Osteoblast (primary cell): ENCODE results near the gene TMEM178B. TPM values are rescaled to one million over a fixed set of nuclear protein-coding genes. Genes with fewer than 3 reads are reported as not detected.

Experiments used
- DNase-seq: peaks from one replicate; pipeline ENCODE4 v3.0.0; 2011; ENCODE audit warnings: low spot score, mixed read lengths; ENCODE audit not compliant: insufficient read length; ENCODE audit errors: missing footprints
- H2AFZ ChIP-seq: 2 replicates; pipeline ENCODE4 v1.6.0; 2011; ENCODE audit warnings: mild to moderate bottlenecking, low read length
- H3K27ac ChIP-seq: 2 replicates; pipeline ENCODE4 v1.5.1; 2011; ENCODE audit warnings: mild to moderate bottlenecking, low read depth, low read length, moderate library complexity
- H3K27me3 ChIP-seq: 2 replicates; pipeline ENCODE4 v1.6.0; 2012; ENCODE audit warnings: mild to moderate bottlenecking, control low read depth, inconsistent platforms, low read length, moderate library complexity; ENCODE audit not compliant: insufficient read depth
- H3K36me3 ChIP-seq: 2 replicates; pipeline ENCODE4 v1.5.1; 2011; ENCODE audit warnings: mild to moderate bottlenecking, low read length, control low read depth, moderate library complexity; ENCODE audit not compliant: insufficient read depth
- H3K4me1 ChIP-seq: 2 replicates; pipeline ENCODE4 v1.5.1; 2011; ENCODE audit warnings: mild to moderate bottlenecking, low read length, control low read depth, moderate library complexity; ENCODE audit not compliant: insufficient read depth
- H3K4me2 ChIP-seq: 2 replicates; pipeline ENCODE4 v1.6.0; 2011; ENCODE audit warnings: mild to moderate bottlenecking, low read length; ENCODE audit not compliant: insufficient read depth
- H3K4me3 ChIP-seq: fragments of 200-600 bp; sonication (generic); 3 replicates; pipeline ENCODE4 v1.5.1; 2012; ENCODE audit warnings: mild to moderate bottlenecking, low read length, inconsistent platforms; ENCODE audit not compliant: insufficient read depth
- H3K79me2 ChIP-seq: 2 replicates; pipeline ENCODE4 v1.6.0; 2012; ENCODE audit warnings: mild to moderate bottlenecking, low read length, control low read depth, inconsistent platforms; ENCODE audit not compliant: insufficient read depth
- H3K9me3 ChIP-seq: 2 replicates; pipeline ENCODE4 v1.5.1; 2011; ENCODE audit warnings: low read depth, low read length, control low read depth
- H4K20me1 ChIP-seq: 2 replicates; pipeline ENCODE4 v1.6.0; 2012; ENCODE audit warnings: mild to moderate bottlenecking, low read length, control low read depth; ENCODE audit not compliant: insufficient read depth
- CTCF ChIP-seq: IDR thresholded peaks from 2 replicates; pipeline ENCODE4 v1.5.1; 2011; ENCODE audit warnings: mild to moderate bottlenecking, low read depth, low read length, moderate library complexity; ENCODE audit errors: extremely low read depth
- total RNA-seq: library from RNA; depleted of rRNA; stranded (reverse); fragments of >200 nt; gene quantifications from 2 replicates; pipeline ENCODE4 v1.2.3, GENCODE V29; 2012

Gene TMEM178B
- total RNA-seq, 1 donor: 1.1 TPM

- Histone ChIP-seq H3K4me1 (no peaks in the 10 kb centered on the region), H3K9me3 (no peaks in the 10 kb centered on the region), H2AFZ (no peak overlapping the region), H3K79me2 (no peaks in the 10 kb centered on the region), H4K20me1 (no peaks in the 10 kb centered on the region), H3K4me2 (no peak overlapping the region), H3K4me3 (no peak overlapping the region), H3K27me3 (no peaks in the 10 kb centered on the region), H3K36me3 (no peaks in the 10 kb centered on the region), H3K27ac (no peak overlapping the region)
- TF ChIP-seq CTCF: no peak
- no peak for DNase-seq
Observed at GRCh38 chr7:141452911-141453310, 379.0 kb downstream of the TMEM178B start.

GRCh38 chr7:141454338-141454737 lies 380.5 kb downstream of the TMEM178B start:
- Histone ChIP-seq H3K27ac (no peak overlapping the region), H2AFZ (no peak overlapping the region), H4K20me1 (no peaks in the 10 kb centered on the region), H3K27me3 (no peaks in the 10 kb centered on the region), H3K4me1 (no peaks in the 10 kb centered on the region), H3K36me3 (no peaks in the 10 kb centered on the region), H3K79me2 (no peaks in the 10 kb centered on the region), H3K9me3 (no peaks in the 10 kb centered on the region), H3K4me2 (no peak overlapping the region), H3K4me3 (no peak overlapping the region)
- DNase-seq: no peak
- TF ChIP-seq CTCF: no peak

- Histone ChIP-seq H3K27me3 (no peaks in the 10 kb centered on the region), H3K36me3 (no peaks in the 10 kb centered on the region), H4K20me1 (no peaks in the 10 kb centered on the region), H3K4me1 (no peaks in the 10 kb centered on the region), H3K79me2 (no peaks in the 10 kb centered on the region), H3K9me3 (no peaks in the 10 kb centered on the region), H2AFZ (no peak overlapping the region), H3K4me3 (no peak overlapping the region), H3K4me2 (no peak overlapping the region), H3K27ac (no peak overlapping the region)
- DNase-seq: no peak
- TF ChIP-seq CTCF: no peak
Observed at GRCh38 chr7:141455723-141456122, 381.9 kb downstream of the TMEM178B start.

GRCh38 chr7:141456298-141456697 lies 382.4 kb downstream of the TMEM178B start:
- Histone ChIP-seq H3K4me3 (no peak overlapping the region), H4K20me1 (no peaks in the 10 kb centered on the region), H3K9me3 (no peaks in the 10 kb centered on the region), H3K27me3 (no peaks in the 10 kb centered on the region), H2AFZ (no peak overlapping the region), H3K36me3 (no peaks in the 10 kb centered on the region), H3K79me2 (no peaks in the 10 kb centered on the region), H3K4me1 (no peaks in the 10 kb centered on the region), H3K4me2 (no peak overlapping the region), H3K27ac (no peak overlapping the region)
- no peak for TF ChIP-seq CTCF
- no peak for DNase-seq
